Measurements from ENCODE around the gene PYGM. TPM values are rescaled to one million over a fixed set of nuclear protein-coding genes. Genes with fewer than 3 reads are reported as not detected.

PYGM gene
- total RNA-seq, 1 experiment from 2014 or later, result 8.0 TPM

- DNase-seq, result no peak
- peaks cover 6% of the 10 kb centered on the region; the same call in 1 of the 2 replicates for H3K4me1 ChIP-seq
- H3K27ac ChIP-seq, result no peak overlapping the region
- H3K4me3 ChIP-seq, result peak overlapping the region; percentile 49
- no peaks in the 10 kb centered on the region for H3K9me3 ChIP-seq (replicated peaks)
- H3K36me3 ChIP-seq, result no peaks in the 10 kb centered on the region
- peaks cover 30% of the 10 kb centered on the region for H3K27me3 ChIP-seq
These were observed 14.6 kb downstream of the PYGM start for GRCh38 chr11:64745189-64745520.

GRCh38 chr11:64744544-64745188, 15.1 kb downstream of the PYGM start:
- H3K4me3 ChIP-seq, result peak overlapping the region; percentile 49
- DNase-seq, result no peak
- H3K4me1 ChIP-seq, result peaks cover 6% of the 10 kb centered on the region; the same call in 1 of the 2 replicates
- no peak overlapping the region for H3K27ac ChIP-seq
- no peaks in the 10 kb centered on the region for H3K36me3 ChIP-seq
- H3K9me3 ChIP-seq (replicated peaks), result no peaks in the 10 kb centered on the region
- peaks cover 31% of the 10 kb centered on the region for H3K27me3 ChIP-seq

DNA sequence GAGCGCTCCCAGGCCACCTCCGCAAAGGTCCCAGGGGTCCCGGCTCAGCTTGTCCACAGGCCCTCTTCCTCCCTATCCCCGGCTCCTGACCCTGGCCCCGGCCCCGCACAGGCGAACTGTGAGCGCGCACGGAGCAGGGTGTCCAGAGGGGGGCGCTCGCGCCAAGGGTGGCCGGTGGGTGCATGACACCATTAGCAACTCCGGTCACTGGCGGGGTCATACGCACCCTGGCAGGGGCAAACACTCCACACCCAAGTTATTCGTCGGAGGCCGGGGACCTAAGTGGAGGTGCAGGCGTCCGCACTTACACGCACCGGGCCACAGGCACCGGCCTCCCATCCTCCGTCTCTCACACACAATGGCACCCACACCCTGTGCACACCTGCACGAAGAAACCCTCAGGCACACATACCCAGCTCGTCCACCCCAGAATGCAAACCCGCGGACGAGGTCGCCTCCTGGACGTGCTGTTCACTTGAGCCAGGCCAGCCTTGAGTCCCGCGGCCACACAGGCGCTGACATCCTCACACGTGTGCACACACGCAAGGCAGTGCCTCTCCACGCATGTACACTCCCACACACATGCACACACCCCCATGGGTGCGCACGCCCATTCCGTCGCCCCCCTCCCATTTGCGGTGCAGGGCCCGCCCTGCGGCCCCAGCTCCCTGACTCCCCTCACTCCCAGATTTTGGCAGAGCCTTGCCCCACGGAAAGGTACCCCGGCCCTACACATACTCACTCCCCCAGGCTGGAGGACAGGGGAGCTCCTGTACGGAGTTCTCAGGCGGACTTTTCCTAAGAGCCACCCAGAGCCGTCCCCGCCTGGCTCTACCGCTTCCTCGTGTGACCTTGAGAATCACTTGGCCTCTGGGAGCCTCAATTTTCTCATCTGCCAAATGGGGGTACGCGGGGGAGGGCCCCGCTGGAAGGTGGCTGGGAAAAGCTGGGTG, 15.9 kb downstream of the PYGM start, which contains the start of gene RASGRP2:
TSS of gene RASGRP2 (minus strand) at position 552 of the 953 bp plus-strand sequence. CDS start 1,276 bp downstream, outside the sequence.
- Histone ChIP-seq H3K4me3 (peak within 1 kb of the TSS; percentile 49), H3K4me1 (peaks cover 6% of the 10 kb centered on the region; the same call in 1 of the 2 replicates), H3K36me3 (no peaks in the 10 kb centered on the region), H3K27me3 (peaks cover 31% of the 10 kb centered on the region), H3K9me3 (replicated peaks) (no peaks in the 10 kb centered on the region), H3K27ac (no peak within 1 kb of the TSS)
- peak; percentile 48 to 57 for DNase-seq

DNA sequence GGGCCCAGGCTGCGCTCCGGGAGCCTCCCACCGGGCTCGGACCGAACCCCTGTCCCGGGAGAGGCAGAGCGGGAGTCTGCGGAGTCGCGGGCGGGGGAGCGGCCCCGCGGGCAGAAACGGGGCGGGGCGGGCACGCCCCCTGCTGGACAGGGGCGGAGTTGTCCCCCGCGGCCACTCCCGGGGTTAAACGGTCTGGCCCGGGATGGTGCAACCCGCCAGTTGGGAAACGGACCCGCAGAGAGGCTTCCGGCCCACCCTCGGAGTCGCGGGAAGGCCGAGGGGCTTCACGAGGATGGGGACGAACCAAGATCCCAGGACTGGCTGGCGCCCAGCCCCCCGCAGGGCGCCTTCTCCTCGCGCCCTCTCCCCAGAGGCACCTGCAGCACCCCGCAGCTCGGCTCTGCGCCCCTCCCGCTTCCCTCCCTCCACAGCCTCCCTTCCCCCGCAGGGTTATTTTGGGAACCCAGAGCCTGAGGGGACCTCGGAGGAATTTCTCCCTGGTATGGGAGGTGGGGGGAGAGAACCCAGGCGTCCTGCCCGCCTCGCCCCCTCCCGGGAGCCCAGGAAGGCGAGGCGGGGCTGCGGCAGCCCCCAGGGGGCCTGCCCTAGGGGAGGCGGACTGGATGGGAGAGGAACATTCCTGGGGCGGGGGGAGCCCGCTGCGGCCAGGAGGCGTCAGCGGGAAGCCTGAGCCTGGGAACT, 16.7 kb downstream of the PYGM start:
- Histone ChIP-seq H3K27ac (no peak overlapping the region), H3K27me3 (peaks cover 31% of the 10 kb centered on the region), H3K36me3 (no peaks in the 10 kb centered on the region), H3K4me3 (no peak overlapping the region), H3K4me1 (peaks cover 6% of the 10 kb centered on the region; the same call in 1 of the 2 replicates), H3K9me3 (replicated peaks) (no peaks in the 10 kb centered on the region)
- peak in 1 of 2 experiments; percentile 53 for DNase-seq

GRCh38 chr11:64742087-64742888, 17.5 kb downstream of the PYGM start:
- Histone ChIP-seq H3K4me3 (no peak overlapping the region), H3K36me3 (no peaks in the 10 kb centered on the region), H3K27ac (no peak overlapping the region), H3K27me3 (peaks cover 31% of the 10 kb centered on the region), H3K4me1 (peaks cover 6% of the 10 kb centered on the region; the same call in 1 of the 2 replicates), H3K9me3 (replicated peaks) (no peaks in the 10 kb centered on the region)
- no peak for DNase-seq

DNA sequence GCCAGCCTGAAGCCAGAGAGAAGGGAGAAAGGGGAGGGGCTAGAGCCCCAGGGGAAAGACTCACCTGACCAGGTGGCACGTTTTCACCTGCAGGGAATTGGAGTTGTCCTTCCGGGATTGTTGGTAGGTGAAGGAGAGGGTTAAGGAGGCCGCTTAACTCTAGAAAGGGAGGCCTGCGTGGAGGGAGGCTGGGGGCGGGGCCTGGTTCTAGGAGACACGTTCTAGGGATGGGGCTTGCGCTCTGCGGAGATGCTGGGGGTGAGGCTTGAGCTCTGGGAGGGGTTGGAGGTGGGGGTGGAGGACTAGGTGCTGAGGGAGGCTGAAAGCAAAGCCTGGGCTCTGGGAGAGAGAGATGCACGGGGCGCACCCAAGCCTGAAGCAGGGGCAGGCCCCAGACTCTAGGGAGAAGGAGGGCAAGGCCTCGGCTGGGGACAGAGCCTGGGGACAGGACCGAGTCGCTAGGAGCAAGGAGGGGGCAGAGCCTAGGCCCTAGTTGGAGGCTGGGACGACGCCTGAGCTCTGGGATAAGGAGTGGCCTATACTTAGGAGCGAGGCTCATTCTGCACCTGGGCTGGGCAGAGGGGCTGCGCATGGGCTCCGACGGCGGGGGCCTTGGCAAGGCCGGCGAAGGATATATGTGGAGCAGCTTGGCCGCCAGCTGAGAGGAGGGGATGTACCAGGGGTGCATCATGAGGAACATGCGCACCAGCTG, 18.2 kb downstream of the PYGM start:
- Histone ChIP-seq H3K4me3 (no peak overlapping the region), H3K36me3 (no peaks in the 10 kb centered on the region), H3K4me1 (peaks cover 6% of the 10 kb centered on the region; the same call in 1 of the 2 replicates), H3K27ac (no peak overlapping the region), H3K9me3 (replicated peaks) (no peaks in the 10 kb centered on the region), H3K27me3 (peaks cover 31% of the 10 kb centered on the region)
- no peak for DNase-seq

- no peak for DNase-seq
- Histone ChIP-seq H3K4me3 (no peak overlapping the region), H3K9me3 (replicated peaks) (no peaks in the 10 kb centered on the region), H3K27ac (no peak overlapping the region), H3K4me1 (peaks cover 6% of the 10 kb centered on the region; the same call in 1 of the 2 replicates), H3K36me3 (no peaks in the 10 kb centered on the region), H3K27me3 (peaks cover 25% of the 10 kb centered on the region)
These were observed 19.9 kb downstream of the PYGM start for GRCh38 chr11:64739871-64740270.

GRCh38 chr11:64736654-64737053, 23.1 kb downstream of the PYGM start:
- Histone ChIP-seq H3K27ac (no peak overlapping the region), H3K4me1 (no peaks in the 10 kb centered on the region), H3K4me3 (no peak overlapping the region), H3K27me3 (peaks cover 3% of the 10 kb centered on the region; the same call in 1 of the 2 replicates), H3K36me3 (no peaks in the 10 kb centered on the region), H3K9me3 (replicated peaks) (no peaks in the 10 kb centered on the region)
- DNase-seq, result no peak

DNA sequence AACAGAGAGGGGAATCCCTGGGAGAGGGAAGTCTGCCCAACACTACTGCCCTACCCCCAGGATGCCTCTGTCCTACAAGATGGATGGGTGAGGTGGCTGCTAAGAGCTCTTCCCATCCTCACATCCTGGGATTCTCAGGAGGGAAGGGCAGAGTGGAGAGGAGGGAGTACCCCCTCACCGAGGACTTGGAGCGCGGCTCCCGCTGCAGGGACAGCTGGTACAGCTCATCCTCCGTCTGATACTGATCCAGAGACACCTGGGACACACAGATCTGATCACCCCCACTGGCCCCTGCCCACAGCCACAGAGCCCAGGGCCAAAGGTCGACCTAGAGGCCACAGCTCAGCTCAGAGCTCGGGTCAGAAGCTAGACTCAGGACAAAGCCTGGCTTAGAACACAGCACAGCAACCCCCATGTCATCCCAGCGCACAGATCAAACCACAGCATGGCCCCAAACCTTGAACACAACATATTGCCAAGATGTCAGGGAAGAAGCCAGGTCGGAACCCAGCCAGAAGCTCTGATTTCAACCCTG, 24.0 kb downstream of the PYGM start:
- Histone ChIP-seq H3K4me3 (no peak overlapping the region), H3K9me3 (replicated peaks) (no peaks in the 10 kb centered on the region), H3K4me1 (no peaks in the 10 kb centered on the region), H3K27ac (no peak overlapping the region), H3K36me3 (no peaks in the 10 kb centered on the region), H3K27me3 (peaks cover 3% of the 10 kb centered on the region; the same call in 1 of the 2 replicates)
- DNase-seq, result no peak

DNA sequence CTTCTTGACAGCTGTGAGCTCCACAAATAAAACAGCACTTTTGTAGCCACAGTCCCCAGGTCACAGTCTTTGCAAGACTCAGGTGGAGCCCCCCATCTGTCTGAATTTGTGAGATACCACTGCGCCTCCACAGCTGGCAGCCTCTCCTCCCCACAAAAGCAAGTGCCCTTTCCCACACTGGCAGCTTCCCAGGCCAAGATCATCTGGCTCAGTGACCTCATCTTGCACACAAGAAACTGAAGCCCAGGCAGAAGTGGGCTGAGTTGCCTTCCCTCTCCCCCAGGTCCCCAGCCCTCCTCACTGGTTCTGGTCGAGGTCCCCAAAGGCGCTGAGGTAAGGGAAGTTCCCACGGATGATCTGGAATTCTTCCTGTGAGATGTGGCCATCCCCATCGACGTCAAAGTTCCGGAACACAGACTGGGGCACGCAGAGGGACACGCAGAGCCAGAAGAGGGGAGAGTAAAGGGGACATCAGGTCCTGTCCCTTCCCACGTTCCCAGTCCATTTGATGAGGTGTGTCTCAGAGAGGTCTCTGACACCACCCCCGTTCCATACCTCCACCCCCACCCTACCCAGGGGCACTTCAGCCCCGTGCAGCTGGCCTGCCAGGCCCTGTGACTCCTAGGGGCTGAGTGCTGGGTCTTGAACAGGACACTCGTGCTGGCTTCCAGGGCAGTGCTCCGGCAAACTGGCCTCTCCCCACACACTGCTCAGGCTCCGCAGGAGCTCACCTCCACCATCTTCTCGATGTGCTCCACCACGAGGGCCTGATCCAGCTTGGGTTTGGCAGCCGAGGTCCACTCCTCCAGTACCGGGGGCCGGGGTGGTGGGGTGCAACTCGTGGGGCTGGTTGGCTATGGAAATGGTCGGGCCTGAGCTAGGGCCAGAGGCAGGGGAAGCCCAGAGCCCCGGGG, 24.7 kb downstream of the PYGM start:
- H3K36me3 ChIP-seq, result no peaks in the 10 kb centered on the region
- H3K9me3 ChIP-seq (replicated peaks), result no peaks in the 10 kb centered on the region
- no peak overlapping the region for H3K27ac ChIP-seq
- H3K4me3 ChIP-seq, result no peak overlapping the region
- DNase-seq, result no peak
- no peaks in the 10 kb centered on the region for H3K4me1 ChIP-seq
- H3K27me3 ChIP-seq, result peaks cover under 1% of the 10 kb centered on the region; the same call in 1 of the 2 replicates

GRCh38 chr11:64731601-64732000, 28.2 kb downstream of the PYGM start:
- no peak overlapping the region for H3K4me3 ChIP-seq
- H3K27me3 ChIP-seq, result no peaks in the 10 kb centered on the region
- no peaks in the 10 kb centered on the region for H3K4me1 ChIP-seq
- no peak for DNase-seq
- H3K27ac ChIP-seq, result no peak overlapping the region
- no peaks in the 10 kb centered on the region for H3K36me3 ChIP-seq
- H3K9me3 ChIP-seq (replicated peaks), result no peaks in the 10 kb centered on the region

DNA sequence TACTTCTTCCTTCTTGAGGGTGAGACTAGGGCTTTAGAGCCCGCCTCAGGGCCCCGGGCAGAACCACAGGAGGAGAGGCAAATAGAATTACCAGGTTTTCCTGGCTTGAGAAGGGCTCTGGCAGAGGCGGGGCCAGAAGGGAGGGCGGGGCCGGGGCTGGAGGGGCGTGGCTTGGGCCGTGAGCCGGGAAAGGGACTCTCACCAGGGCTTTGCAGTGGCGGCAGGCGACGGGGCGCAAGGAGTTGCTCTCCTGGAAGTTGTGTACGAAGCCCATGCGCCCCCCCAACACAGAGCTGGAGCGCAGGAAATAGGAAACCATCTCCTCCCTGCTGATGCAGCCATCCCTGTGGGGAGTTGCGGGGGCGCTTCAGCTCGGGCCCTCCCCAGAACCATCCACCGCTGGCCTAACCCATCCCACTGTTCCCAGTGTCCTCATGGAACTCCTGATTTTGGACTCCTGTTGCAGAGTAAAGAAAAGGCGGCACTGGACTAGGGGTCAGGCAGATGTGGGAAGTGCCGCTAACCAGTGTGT, 29.9 kb downstream of the PYGM start:
- Histone ChIP-seq H3K27ac (no peak overlapping the region), H3K4me3 (no peak overlapping the region), H3K9me3 (replicated peaks) (no peaks in the 10 kb centered on the region), H3K4me1 (no peaks in the 10 kb centered on the region), H3K36me3 (no peaks in the 10 kb centered on the region), H3K27me3 (no peaks in the 10 kb centered on the region)
- DNase-seq, result no peak
